Mesothelial cell of epicardium (in vitro differentiated cells): ENCODE results near the gene SND1. TPM values are rescaled to one million over a fixed set of nuclear protein-coding genes. Genes with fewer than 3 reads are reported as not detected.

ENCODE experiments used
- DNase-seq, 2 experiments: peaks; one replicate each; pipeline ENCODE4 v3.0.0; 2021; ENCODE audit warnings: low spot score in 2 of 2; ENCODE audit not compliant: unreplicated experiment in 2 of 2
- H3K27ac Mint-ChIP-seq: 2 replicates; pipeline ENCODE4 v1.8.0; 2021; ENCODE audit warnings: mixed read lengths
- H3K27me3 Mint-ChIP-seq: 2 replicates; pipeline ENCODE4 v1.8.0; 2021; ENCODE audit warnings: low read depth, mixed read lengths
- H3K36me3 Mint-ChIP-seq: 2 replicates; pipeline ENCODE4 v1.8.0; 2021; ENCODE audit warnings: mixed read lengths
- H3K4me1 Mint-ChIP-seq: 2 replicates; pipeline ENCODE4 v1.8.0; 2021; ENCODE audit warnings: mixed read lengths
- H3K4me3 Mint-ChIP-seq: 2 replicates; pipeline ENCODE4 v1.8.0; 2021; ENCODE audit warnings: mild to moderate bottlenecking, moderate library complexity, mixed read lengths
- H3K9me3 Mint-ChIP-seq: 2 replicates; pipeline ENCODE4 v1.8.0; 2021; ENCODE audit warnings: mixed read lengths
- CTCF ChIP-seq: fragments of 200-600 bp; sonication (generic); IDR thresholded peaks from one replicate; pipeline ENCODE4 v1.5.0; 2021; ENCODE audit warnings: antibody characterized with exemption; ENCODE audit not compliant: unreplicated experiment
- total RNA-seq: library from RNA; stranded (reverse); gene quantifications from 3 replicates; pipeline ENCODE4 v1.2.1, GENCODE V29; 2021

Gene SND1
- total RNA-seq, 1 donor from 2014 or later: 211 TPM

- Mint-ChIP-seq H3K4me1 (no peaks in the 10 kb centered on the region), H3K27me3 (no peaks in the 10 kb centered on the region), H3K27ac (no peak overlapping the region), H3K4me3 (no peak overlapping the region), H3K9me3 (no peaks in the 10 kb centered on the region), H3K36me3 (peaks cover 24% of the 10 kb centered on the region)
- DNase-seq: no peak
- no peak for TF ChIP-seq CTCF
These were observed 439.1 kb downstream of the SND1 start for GRCh38 chr7:128091106-128091505.

- no peak overlapping the region for H3K27ac Mint-ChIP-seq
- peaks cover 22% of the 10 kb centered on the region for H3K36me3 Mint-ChIP-seq
These were observed 440.2 kb downstream of the SND1 start for GRCh38 chr7:128092221-128092620.

GRCh38 chr7:128093614-128094570, 441.9 kb downstream of the SND1 start:
- DNase-seq: no peak
- no peak overlapping the region for H3K4me3 Mint-ChIP-seq
- no peak for TF ChIP-seq CTCF

More at GRCh38 chr7:128092221-128092620, 440.2 kb downstream of the SND1 start:
- Mint-ChIP-seq H3K27me3 (no peaks in the 10 kb centered on the region), H3K9me3 (no peaks in the 10 kb centered on the region), H3K4me3 (no peak overlapping the region), H3K4me1 (no peaks in the 10 kb centered on the region)
- DNase-seq: no peak
- TF ChIP-seq CTCF: no peak

GRCh38 chr7:128094686-128095085, 442.7 kb downstream of the SND1 start:
- no peaks in the 10 kb centered on the region for H3K27me3 Mint-ChIP-seq
- no peak for DNase-seq
- no peak overlapping the region for H3K27ac Mint-ChIP-seq
- H3K4me3 Mint-ChIP-seq: no peak overlapping the region
- H3K9me3 Mint-ChIP-seq: no peaks in the 10 kb centered on the region
- H3K4me1 Mint-ChIP-seq: no peaks in the 10 kb centered on the region
- TF ChIP-seq CTCF: no peak
- peaks cover 20% of the 10 kb centered on the region for H3K36me3 Mint-ChIP-seq

More at GRCh38 chr7:128093614-128094570, 441.9 kb downstream of the SND1 start:
- Mint-ChIP-seq H3K4me1 (no peaks in the 10 kb centered on the region), H3K27ac (no peak overlapping the region), H3K27me3 (no peaks in the 10 kb centered on the region), H3K9me3 (no peaks in the 10 kb centered on the region), H3K36me3 (peaks cover 20% of the 10 kb centered on the region)

GRCh38 chr7:128097211-128097731, 445.3 kb downstream of the SND1 start:
- H3K9me3 Mint-ChIP-seq: no peaks in the 10 kb centered on the region
- no peak for TF ChIP-seq CTCF
- H3K36me3 Mint-ChIP-seq: peaks cover 9% of the 10 kb centered on the region

More at GRCh38 chr7:128097211-128097731, 445.3 kb downstream of the SND1 start:
- Mint-ChIP-seq H3K4me1 (no peaks in the 10 kb centered on the region), H3K4me3 (no peak overlapping the region), H3K27me3 (peaks cover 12% of the 10 kb centered on the region), H3K27ac (no peak overlapping the region)
- DNase-seq: no peak
